HG03103 (cell line): ENCODE data around the gene ZNF385A.
"Not testable (repeated sequence)": the region's sequence is repeated elsewhere in the genome, so short reads cannot be mapped to it uniquely, and the experiment has no call there.

ENCODE experiments used
- ATAC-seq: cut with Tn5 transposase; IDR thresholded peaks from one replicate; pipeline ENCODE4 v1.9.1; 2021; ENCODE audit warnings: low read depth; ENCODE audit not compliant: unreplicated experiment

ZNF385A gene

GRCh38 chr12:54337280-54337842 is 47.2 kb downstream of the ZNF385A start:
- no peak for ATAC-seq

- ATAC-seq: no peak
These were observed 51.0 kb downstream of the ZNF385A start for GRCh38 chr12:54333420-54334034.

- ATAC-seq: no peak
These were observed 53.1 kb downstream of the ZNF385A start for GRCh38 chr12:54331461-54331860.

- ATAC-seq: no peak
These were observed 54.1 kb downstream of the ZNF385A start for GRCh38 chr12:54330442-54330841.

GRCh38 chr12:54329759-54330158 is 54.8 kb downstream of the ZNF385A start:
- ATAC-seq: no peak

GRCh38 chr12:54328595-54329337 is 55.8 kb downstream of the ZNF385A start:
- ATAC-seq: no peak

- ATAC-seq: not testable (repeated sequence)
These were observed 59.0 kb downstream of the ZNF385A start for GRCh38 chr12:54325442-54326109.

- ATAC-seq: peak; percentile 96
These were observed 59.7 kb downstream of the ZNF385A start, which contains the start of gene COPZ1 for GRCh38 chr12:54324617-54325441. TSS of gene COPZ1 (plus strand) at chr12:54325131. CDS start at chr12:54325164, 33 bp downstream.

GRCh38 chr12:54321363-54321762 is 63.2 kb downstream of the ZNF385A start:
- ATAC-seq: no peak
